Measurements from ENCODE around the gene DCC.

- TF ChIP-seq CTCF (IDR thresholded peaks at IDR 0.05; ENCODE audit: low read depth, low read length, poor library complexity, severe bottlenecking) = no peak
- no peak for TF ChIP-seq EZH2phosphoT487 (IDR thresholded peaks at IDR 0.05; ENCODE audit: borderline replicate concordance, low read length)
Measured at GRCh38 chr18:53458944-53459580, 1119.1 kb downstream of the DCC start.
